GM12873 (cell line): Measurements from ENCODE around the gene DHX9.

Experiments used
- TF ChIP-seq, protein P1 (sequence below): IDR thresholded peaks from 2 replicates; pipeline ENCODE4 v1.5.1; 2012; ENCODE audit warnings: low read depth, mild to moderate bottlenecking, moderate library complexity, low read length, control low read depth; ENCODE audit not compliant: insufficient read depth; ENCODE audit errors: missing control alignments

Gene DHX9

DNA sequence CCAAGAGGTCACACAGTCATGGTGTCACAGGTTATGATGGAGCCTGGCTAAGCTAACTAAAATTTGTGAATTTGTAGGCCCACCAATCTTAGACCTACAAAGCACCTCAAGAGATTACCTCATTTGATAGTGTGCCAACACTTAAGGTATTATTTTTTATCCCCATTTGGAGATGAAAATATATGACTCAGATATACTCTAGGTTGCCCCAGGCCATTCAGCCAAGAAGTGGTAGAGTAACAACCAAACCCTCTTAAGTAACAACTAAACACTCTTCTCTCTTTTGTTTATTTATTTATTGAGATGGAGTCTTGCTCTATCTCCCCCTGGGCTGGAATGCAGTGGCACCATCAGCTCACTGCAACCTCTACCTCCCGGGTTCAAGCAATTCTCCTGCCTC, 35.3 kb upstream of the DHX9 start:
- TF ChIP-seq, protein P1, sequence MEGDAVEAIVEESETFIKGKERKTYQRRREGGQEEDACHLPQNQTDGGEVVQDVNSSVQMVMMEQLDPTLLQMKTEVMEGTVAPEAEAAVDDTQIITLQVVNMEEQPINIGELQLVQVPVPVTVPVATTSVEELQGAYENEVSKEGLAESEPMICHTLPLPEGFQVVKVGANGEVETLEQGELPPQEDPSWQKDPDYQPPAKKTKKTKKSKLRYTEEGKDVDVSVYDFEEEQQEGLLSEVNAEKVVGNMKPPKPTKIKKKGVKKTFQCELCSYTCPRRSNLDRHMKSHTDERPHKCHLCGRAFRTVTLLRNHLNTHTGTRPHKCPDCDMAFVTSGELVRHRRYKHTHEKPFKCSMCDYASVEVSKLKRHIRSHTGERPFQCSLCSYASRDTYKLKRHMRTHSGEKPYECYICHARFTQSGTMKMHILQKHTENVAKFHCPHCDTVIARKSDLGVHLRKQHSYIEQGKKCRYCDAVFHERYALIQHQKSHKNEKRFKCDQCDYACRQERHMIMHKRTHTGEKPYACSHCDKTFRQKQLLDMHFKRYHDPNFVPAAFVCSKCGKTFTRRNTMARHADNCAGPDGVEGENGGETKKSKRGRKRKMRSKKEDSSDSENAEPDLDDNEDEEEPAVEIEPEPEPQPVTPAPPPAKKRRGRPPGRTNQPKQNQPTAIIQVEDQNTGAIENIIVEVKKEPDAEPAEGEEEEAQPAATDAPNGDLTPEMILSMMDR: no peak

DNA sequence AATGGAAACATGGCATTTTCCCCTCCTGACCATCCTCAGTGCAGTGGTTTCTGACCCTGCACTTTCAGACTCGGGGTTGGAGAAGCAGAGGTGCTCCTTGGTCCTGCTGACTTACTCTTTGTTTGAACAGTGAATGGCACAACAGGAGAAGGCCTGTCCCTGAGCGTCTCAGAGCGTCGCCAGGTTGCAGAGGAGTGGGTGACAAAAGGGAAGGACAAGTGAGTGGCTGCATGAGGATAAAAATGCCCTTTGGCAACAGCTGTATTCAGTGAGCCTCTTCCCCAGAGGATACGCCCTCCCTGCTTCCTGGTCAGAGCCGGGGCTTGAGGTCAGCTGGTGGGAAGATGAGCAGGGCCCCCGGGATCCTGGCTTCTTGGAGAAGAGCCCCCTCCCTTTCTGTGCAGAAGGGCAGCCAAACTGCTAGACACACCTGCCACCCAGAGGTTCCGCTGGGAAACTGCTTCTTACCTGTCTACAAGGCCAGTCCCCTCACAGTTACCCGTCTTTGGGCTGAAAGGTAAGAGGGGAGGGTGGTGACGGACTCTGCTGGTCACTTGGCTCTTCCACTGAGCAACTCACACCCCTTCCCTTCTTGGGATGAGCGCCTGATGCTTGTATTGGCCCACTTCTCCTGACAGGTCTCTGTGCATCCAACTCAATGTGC, 33.0 kb upstream of the DHX9 start:
- TF ChIP-seq, protein P1: peak; percentile 25

DNA sequence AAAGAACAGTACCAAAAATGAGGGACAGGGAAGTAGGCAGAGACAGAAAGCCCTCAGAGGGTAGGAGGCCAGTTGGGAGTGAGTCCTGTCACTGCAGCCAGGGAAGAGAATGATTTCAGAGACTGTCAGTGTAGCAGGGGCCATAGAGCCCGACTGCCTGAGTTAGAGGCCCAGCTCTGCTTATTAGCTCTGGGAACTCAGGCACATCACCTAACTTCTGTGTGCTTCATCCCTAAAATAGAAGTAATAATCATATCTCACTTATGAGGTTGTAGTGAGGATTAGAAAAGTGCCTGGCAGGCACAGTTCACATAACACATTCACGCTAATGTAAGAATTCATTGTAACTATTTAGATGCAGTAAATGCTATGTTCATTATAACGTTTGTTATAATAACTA, 31.2 kb upstream of the DHX9 start:
- TF ChIP-seq, protein P1: no peak

DNA sequence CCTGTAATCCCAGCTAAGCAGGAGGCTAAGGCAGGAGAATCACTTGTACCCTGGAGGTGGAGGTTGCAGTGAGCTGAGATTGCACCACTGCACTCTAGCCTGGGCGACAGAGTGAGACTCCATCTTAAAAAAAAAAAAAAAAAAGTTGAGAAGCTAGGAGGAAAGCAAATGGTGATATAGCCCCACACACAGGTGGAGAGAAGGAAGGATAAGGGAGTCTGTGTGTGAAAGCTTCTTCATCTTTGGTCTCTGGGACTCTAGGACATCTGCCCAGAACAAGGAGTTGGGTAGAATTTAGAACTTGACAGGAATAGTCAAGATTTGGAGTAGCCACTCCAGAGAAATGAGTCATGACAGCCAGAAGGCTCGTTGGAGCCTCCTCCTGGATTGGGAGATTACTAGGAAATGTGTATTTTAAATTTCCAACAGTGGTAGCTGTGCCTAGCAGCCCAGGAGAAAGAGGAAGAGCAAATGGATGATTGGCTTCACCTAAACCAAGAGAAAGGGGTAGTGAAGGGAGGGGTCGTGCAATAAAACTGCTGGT, 29.7 kb upstream of the DHX9 start:
- TF ChIP-seq, protein P1: no peak

DNA sequence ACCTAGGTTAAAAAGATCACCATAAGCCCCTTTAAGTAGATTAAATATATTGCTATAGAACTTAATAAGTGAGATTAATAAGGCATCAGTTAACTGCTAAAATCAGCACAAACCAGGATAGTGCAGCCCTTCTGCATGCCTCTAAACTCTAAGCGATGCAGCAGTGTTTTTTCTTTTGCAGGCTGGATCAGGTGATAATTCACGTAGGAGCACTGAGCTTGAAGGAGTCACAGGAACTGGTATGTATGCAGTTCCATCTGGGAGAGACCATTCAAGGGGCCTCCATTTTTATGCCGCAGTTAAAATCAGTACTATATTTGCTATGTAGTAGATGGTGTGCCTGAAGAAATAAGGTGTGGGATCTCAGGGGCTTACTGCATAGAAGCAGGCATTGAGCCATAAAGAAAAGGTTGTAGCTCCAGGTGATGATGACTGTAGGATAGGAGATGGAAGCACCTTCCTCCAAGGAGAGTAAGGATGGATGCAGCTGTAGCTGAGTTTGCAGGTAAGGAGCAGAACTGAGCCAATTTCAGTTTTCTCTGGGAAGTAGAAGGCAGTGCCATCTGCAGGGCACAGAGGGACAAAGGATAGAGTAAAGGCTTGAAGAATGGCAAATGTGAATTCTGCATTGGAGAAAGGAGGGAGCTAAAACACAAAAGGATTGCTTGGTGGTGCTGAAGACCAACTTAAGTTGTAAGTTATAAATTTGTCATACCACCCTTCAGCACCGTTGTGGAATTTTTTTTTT, 27.0 kb upstream of the DHX9 start:
- TF ChIP-seq, protein P1: peak; percentile 6

DNA sequence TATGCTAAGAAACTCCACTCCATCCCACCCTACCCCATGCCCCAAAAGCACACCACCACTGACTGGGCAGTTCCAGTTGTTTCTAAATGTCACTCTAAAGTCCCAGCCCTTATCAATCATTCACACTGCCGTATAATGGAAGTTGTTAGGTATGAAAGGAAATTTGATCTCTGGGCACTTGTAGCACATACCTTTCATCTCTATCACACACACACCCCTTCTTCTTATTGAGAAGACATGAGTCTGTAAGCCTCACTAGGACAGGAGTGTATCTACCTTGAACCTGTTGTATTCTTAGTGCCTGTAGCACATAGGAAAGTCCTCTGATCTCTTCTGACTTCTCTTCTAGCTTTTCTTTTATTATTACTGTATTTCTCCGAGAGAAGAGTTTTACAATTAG, 22.3 kb upstream of the DHX9 start:
- TF ChIP-seq, protein P1: no peak

DNA sequence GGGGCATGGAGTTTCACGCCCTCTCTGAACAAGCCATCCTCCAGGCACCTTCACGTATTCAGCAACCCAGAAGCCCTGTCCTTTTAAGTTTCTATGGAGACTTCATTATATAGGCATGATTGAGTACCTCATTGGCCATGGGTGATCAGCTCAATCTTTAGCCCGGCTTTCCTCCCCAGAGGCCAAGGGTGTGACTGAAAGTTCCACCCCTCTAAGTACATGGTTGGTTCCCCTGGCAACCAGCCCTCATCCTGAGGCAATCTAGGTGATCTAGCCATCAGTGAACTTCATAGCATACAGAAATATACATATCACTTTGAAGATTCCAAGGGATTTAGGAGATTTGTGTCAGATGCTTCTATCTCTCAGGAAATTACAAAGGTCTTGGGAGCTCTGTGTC, 21.3 kb upstream of the DHX9 start:
- TF ChIP-seq, protein P1: no peak
